GM18868 (cell line): ENCODE measurements around the gene FYB1.

Experiments
- ATAC-seq: cut with Tn5 transposase; IDR thresholded peaks from one replicate; pipeline ENCODE4 v1.9.1; 2021; ENCODE audit warnings: mild to moderate bottlenecking, moderate library complexity; ENCODE audit not compliant: unreplicated experiment

The FYB1 gene

DNA sequence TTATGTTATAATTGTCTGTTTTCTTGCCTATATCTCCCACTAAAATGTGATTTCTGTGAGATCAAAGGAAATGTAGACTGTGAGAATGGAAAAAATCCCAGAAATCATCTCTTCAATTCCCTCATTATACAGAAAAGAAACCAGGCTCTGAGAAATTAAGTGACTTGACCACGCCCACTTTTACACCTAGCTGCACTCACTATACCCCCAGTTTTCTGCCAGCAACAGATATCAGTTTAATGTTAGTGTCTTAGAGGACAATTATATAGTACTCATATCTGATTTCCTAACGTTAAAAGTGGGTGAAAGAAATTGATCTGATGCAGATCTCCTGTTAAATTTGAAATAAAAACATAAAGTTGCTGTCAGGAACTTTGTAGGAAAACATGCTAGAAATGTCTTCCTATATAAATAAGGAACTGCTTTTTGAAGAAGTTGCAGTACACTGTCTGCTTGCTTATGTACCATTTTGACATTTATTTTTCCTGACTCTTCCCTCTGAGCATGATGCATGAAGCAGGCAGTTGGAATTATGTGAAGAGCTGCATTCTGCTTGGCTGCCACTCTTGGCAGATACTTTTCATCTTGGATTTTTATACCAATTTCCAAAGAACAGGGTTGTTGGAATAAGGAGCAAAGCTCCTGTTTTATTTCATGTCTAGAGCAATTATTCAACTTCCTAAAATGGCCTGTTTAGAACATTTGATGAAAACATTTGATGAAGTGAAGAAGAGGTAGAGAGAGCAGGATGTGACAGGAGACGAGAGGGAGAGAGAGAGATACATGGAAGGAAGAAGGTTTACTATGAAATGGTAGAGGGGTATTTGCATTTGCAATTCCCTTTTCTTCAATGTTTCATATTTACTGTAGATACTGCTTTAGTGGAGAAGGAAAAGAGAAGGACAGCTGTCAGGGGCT, 87.9 kb downstream of the FYB1 start:
- ATAC-seq: no peak

DNA sequence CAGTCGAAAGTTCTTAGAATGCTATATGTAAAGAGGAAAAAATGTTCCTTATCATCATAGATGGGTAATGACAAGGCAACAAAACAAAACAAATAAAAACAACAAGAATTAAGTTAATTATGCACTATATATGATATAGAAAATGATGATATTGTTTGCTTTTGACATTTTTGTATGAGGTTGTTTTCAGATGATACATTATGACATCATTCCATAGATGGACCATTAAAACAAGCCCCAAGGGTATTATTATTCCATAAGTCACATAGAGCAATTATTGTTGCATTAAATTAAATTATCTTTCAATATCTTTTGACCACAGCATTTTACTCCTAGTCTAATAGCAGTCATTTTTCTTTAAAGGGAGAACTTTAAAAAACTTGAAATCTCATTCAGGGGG, 88.6 kb downstream of the FYB1 start:
- no peak for ATAC-seq

DNA sequence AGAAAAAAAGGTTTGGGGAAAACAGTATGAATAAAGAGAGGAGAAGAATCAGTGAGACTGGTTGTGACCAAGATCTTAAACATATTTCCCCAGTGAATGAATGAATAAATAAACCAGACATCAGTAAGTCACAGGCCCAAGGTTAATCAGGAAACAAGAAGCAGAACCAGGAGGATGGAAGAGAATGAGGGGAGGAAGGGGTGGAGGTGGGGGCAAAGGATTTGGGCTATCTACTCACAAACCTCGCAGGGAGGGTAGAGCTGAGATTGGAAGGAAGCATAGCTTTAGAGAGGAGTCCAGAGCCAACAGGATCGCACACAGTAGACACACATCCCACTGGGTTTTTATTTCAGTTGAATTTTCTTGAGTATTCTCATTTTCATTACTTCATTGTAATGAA, 97.4 kb downstream of the FYB1 start:
- no peak for ATAC-seq

DNA sequence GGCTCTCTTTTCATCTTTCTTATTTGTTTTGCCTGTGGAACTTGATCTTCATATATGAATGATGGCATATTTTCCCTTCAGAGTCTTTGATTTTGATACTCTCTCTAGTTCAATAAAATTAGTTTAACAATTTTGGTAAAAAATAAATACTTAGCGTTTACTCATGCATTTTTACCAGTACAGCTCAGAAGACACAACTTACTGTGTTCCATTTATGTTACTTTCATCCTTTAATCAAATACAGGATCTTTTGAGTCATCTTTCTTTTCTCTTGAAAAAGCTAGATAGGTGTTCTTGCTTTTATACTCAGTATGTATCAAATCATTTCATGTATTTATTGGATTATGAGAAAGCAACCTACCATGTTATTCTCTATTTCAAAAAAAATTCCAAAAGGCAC, 98.0 kb downstream of the FYB1 start:
- no peak for ATAC-seq

DNA sequence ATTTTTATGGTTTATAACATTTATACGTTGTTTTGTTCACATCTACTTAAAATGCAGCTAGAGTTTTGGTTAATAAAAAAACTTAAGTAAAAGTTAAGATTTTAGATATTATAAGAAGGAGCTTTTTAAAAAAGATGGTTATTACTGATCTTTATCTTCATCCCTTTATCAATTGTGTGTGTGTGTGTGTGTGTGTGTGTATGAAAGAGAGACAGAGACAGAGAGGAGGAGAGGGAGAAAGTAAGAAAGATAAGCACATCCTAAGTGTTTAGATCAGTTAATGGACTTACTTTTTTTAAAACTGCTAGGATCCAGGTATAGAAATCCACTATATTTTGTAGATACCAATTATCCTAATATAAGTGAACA, 99.3 kb downstream of the FYB1 start:
- no peak for ATAC-seq

GRCh38 chr5:39119404-39120051, 99.8 kb downstream of the FYB1 start:
- no peak for ATAC-seq

DNA sequence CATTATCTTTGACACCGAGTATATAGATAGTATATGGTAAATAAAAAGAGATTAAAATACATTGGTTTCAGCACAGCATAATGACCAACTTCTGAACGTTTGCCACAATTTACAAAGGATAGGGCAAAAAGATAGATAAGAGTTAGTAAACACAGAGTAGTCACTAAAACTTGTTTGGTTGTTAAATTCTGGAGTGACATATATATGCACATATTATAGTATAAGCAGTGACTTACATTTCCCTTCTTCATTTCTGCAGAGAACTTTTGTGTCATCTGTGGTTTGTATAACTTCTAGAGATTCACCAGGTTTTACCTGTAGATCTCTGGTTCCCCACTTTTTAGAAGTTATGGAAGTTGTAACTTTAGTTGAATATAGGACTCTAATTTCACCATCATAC, 100.7 kb downstream of the FYB1 start:
- ATAC-seq: no peak

DNA sequence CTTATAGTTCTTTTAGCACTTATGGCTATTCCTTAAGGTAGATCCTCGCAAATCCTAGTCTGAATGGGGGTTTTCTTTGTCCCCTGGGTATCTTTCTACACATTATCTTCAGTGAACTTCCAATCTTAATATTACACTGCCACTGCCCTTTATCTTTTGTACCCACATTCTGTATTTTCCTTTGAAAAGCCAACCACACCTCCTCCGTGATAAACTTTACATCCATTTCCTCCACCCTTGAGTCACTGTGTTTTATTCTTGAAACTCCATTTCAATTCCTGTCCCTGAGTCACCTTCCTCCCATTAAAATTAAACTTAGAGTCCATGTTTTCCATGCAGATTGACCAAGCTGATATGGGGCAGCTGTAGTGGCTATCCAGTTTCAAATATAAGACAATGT, 102.0 kb downstream of the FYB1 start:
- no peak for ATAC-seq

DNA sequence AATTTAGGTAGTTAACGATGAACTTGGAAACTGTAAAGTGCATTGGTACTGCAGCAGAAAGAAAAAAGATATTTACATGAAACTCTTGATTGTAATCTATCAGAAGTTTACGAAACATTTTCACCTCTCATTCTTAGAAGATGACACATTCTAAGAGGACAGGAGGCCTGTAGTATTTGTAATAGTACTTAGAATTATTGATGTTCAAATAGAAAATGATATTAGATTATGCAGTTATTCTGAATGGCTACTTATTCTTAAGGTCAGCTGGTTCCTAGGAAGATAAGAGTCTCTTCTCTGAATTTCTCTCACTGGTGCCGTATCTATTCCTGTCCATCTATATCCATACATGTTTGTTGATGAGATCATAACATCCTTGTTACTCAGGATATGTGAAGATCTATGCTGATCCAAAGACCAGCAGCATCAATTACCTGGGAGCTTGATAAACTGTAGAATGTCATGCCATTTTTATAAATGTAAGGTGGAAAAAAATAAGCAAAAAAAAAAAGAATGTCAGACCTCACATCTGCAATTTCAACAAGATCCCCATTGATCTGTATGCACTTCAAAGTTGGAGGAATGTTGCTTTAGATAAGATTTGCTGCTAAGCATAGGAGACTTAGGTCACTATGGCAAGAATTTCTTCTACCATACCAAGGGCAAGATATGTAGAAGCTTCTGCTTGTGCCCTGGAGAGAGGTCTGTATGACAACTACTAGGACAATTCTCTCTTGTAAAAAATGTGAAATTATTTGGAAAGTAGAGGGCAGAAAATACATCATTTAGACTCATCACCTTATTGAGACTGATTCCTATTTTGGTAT, 102.8 kb downstream of the FYB1 start:
- ATAC-seq: no peak

- no peak for ATAC-seq
These were observed 103.6 kb downstream of the FYB1 start for GRCh38 chr5:39115644-39116343.

DNA sequence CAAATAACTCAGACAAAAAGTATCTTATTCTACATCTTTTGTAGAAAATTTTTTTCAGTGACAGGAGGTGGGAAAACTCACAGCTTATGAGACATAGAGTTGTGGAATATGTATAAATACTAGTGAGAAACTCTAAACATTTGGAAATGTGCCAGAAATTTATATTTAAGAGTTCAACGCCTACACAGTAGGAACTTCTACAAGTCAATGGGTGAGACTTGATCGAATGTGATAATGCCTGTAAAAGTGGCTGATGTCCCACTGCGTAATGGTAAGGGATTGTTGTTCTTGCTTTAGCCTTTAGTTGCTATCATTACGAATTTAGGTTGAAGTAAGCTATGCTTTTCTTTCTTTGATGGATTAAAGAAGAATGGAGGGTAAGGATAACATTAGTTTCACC, 105.2 kb downstream of the FYB1 start:
- ATAC-seq: no peak

DNA sequence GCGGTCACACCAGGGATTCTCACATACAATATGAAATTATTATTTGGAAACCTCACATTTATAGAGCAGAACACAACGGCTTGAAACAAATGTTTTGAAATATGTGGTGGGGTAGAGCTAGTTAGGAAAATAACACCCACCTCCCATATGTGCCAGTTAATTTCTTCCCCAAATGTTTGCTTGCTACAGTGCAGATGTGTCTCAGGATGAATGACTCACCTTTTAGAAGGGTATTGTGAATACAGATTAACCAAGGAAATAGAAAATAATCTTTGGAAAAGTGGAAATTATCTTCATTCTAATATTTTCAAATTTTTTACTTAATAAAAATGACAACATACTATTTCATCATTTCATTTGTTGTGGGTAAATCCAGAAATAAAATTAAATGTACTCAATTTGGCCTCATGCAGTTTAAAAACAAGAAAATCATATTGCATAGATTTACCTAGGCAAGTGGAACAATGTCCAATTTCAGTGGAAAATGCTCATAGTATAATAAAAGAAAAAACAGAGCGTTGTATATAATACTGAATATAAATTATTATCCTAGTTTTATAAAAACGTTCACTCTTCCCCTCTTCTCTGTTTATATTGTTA, 105.9 kb downstream of the FYB1 start:
- no peak for ATAC-seq

DNA sequence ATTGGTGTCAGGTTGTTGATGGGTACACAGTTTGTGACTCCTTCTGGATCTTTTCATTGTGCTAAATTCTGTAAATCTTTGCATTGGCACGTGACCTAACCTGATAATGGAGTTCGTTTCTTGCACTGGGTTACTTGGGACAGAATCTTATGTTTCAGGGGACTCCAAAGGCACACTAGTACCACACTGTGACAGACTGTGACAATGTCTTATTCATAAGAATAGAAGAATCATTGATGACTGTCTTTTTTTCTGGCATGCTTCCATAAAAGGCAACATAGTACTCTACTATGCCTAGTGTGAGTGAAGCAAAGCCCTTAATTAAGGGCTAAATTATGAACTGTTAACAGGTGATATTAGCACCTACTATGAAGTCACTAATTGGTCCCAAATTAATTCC, 109.8 kb downstream of the FYB1 start:
- ATAC-seq: no peak

DNA sequence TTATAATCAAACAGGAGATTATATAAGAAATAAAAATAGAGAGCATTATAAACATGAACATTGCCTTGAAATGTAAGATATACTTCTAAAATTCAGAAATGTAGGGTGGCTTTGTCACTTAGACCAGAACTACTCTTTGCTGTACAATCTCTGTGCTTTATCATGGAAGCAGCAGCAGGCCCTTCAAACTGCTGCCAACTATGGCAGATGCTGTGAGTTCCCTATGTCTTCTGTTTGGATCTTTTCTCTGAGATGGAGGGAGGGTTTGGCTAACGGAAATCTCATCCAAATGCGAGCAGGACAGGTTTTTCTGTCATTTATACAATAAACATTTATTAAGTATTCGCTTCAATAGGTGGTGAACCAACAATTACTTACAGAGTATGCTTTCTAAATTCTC, 110.4 kb downstream of the FYB1 start:
- ATAC-seq: no peak

DNA sequence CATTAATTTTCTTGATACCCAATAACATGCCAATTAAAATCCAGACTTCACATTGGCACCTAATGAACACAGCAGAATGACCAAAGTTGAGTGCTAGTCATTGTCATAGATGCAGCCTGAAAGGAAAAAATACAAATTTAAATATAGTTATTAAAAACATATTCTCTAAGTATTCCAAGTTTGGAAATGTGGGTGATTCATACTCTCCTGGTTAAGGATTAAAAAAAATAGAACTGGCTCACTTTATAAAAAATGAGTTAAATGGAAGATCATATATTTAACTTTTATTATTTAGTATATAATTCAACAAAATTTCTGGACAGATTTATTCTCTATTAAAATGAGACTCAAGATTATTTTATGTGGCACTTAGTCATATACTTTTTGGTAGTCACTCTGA, 112.0 kb downstream of the FYB1 start:
- ATAC-seq: no peak

GRCh38 chr5:39106322-39106721, 113.0 kb downstream of the FYB1 start:
- ATAC-seq: no peak

DNA sequence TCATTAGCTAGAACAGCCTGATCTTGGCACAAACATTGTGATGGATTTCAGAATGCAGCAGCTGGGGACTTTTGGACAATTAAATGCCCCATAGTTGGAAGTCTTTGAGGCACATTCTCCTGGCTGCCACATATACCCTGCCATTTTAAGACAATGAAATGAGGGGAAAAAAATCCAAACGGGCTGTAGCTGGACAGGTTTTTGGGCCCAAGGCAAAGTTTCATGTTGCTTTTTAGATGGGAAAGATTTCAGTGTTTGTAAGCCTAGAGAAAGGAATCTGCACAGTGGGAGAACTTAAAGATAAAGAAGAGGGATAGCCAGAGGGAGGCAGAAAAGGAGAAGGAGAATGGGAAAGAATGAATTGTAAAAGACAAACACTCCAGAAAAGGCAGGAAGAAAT, 115.1 kb downstream of the FYB1 start:
- no peak for ATAC-seq

DNA sequence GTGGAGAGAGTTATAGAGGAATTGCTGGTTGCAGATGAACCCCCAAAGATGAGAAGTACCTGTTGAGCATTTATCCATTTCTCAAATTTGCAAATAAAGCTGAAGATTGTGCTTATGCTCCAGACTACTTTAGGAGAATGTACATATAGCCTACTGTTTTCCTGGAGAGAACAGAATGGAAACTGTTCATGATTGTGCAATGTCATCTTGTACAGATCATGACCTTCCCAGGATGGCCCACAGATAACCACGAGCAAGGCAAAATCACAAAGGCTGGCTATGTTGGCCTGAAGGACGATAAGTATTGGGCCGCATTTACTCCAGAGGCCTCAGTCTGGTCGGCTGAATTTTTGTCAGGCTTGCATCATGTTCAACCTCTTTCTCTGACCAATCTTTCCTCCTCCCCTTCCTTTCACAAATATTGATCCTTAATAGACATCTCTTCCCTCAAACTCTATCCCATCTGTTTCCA, 116.6 kb downstream of the FYB1 start:
- no peak for ATAC-seq

- no peak for ATAC-seq
These were observed 118.4 kb downstream of the FYB1 start for GRCh38 chr5:39100851-39101396.

GRCh38 chr5:39100301-39100850, 119.0 kb downstream of the FYB1 start:
- ATAC-seq: no peak
